ENCODE results near the gene SCYL3.

Gene SCYL3

GRCh38 chr1:169900571-169900970 is 6.9 kb upstream of the SCYL3 start:
- DNase-seq (ENCODE audit: low read depth) = no peak

DNA sequence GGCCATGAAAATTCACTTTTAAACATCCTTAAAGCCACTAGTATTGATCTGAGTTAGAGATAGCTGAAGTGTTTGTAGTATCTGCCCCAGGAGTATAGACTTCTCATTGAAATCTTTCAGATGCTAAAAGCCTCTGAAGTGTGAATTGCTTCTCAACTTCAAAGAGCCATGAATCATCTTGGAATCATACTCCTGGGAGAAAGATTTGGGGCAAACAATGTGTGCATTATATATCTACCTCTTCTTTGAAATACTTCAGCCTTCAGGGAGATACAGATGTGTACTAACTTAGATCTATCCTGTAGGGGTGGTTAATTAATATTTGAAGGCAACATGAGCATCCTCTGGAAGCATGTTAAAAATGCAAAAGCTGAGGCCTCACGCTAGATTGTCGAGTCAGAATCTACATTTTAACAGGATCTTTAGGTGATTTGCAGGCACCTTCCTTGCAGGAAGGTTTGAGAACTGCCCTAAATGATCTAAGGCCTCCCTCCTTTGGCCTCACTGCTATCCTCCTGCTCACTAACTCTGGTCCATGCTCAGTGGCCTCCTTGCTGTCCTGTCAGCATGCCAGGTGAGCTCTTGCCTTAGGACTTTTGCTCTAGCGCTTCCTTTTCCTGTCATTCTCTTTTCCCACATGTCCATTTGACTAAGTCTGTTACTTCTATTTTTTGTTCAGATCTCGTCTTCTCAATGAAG is 6.0 kb upstream of the SCYL3 start:
- DNase-seq (ENCODE audit: low read depth) = no peak

DNA sequence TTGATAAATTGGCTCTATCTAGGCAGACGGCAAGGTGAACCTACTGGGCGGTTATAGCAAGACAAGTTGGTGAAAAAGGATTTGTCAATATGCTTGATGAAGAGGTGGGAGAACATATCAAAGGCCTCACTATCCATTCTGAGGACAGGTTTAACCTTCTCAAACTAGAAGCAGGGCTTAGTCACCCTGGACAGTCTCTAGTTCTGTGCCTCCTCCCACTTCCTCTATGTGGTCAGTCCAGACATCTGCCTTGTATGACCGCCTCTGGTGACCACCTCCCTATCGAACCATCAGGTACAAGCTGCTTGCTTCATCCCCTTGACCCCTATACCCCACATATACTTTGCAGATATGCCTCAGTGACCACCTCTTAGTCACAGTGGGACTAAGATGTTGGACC is 2.3 kb upstream of the SCYL3 start:
- no peak for DNase-seq (ENCODE audit: low read depth)

DNA sequence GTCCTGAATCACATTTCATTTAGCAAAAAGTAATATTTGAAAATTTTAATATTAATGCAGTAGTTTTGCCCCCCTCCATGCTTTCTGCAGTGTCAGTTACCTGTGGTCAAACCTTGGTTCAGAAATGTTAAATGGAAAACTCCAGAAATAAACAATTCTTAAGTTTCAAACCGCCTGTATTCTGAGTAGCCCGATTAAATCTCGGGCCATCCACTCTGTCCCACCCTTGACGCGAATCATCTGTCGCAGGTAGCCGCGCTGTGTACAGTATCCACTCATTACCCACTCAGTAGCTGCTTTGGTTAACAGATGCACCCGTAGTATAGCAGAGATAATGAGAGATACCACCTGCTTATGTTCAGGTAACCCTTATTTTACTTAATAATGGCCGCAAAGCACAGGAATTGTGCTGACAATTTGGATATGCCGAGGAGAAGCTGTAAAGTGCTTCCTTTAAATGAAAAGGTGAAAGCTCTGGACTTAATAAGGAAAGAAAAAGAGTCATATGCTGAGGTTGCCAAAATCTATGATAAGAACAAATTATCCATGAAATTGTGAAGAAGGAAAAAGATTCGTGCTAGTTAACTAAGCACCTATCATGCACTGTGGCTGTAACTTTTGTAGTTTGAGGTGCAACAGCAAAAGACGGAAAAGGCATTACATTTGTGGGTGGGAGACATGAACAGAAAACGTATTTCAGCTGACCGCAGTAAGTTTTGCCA is 889 bp upstream of the SCYL3 start:
- no peak for DNase-seq (ENCODE audit: low read depth)

GRCh38 chr1:169892927-169893644 is 610 bp downstream of the SCYL3 start:
- DNase-seq (ENCODE audit: low read depth) = no peak

GRCh38 chr1:169892176-169892926 is 1.3 kb downstream of the SCYL3 start:
- DNase-seq (ENCODE audit: low read depth) = no peak

- no peak for DNase-seq (ENCODE audit: low read depth)
These were observed 2.2 kb downstream of the SCYL3 start for GRCh38 chr1:169891539-169891885.

GRCh38 chr1:169890761-169891538 is 2.7 kb downstream of the SCYL3 start:
- no peak for DNase-seq (ENCODE audit: low read depth)

DNA sequence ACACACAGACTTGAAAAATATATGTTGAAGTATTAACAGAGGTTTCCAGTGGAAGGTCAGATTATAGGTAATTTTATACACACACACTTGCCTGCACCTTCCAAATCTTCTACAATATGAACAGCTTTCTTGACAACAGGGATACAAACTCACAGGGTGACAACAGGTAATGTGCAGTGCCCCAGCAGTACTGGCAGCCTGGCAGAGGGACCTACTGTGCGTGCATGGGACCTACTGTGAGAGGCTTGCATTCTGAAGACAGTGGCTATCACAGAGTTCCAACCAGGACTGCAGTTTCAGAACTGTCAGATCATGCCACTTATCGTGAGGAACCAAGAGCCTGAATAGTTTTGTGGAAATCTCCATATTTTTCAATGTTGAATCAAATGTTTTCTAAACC is 3.8 kb downstream of the SCYL3 start:
- DNase-seq (ENCODE audit: low read depth) = no peak

GRCh38 chr1:169886931-169887330 is 6.8 kb downstream of the SCYL3 start:
- DNase-seq (ENCODE audit: low read depth) = no peak

DNA sequence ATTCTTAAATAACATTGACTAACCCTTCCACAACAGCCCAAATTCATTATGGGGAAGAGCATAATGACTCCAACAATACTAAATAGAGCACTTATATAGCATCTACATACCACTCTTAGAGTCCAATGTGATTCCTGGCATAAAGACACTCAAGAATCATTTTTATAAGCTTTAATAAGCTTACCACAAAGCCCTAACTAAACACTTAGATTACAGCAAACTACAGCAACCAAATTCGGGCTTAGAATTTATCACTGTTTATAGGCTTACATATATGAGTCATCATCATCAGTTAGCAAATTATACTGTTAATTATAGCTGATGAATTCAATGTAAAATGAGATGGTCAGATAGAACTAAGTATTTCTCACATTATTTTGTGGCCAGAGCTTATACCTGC is 7.3 kb downstream of the SCYL3 start:
- DNase-seq (ENCODE audit: low read depth) = no peak

DNA sequence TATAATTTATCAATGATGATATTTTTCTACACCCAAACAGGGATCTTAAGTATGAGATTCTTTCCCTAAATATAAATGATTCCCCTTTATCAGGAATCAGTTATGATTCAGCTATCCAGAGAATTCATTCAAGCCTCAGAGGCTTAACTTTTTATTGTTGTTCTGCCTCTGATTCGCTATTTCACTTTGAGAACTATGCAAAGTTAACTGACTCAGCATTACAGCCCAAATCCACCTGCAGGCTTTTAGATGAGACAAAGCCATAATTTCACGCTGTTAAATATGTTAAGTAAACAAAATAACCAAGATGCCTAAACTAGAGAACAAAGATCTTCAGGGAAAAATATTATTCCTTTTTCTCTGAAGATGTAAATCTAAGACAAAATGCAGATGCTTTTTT is 8.5 kb downstream of the SCYL3 start:
- no peak for DNase-seq (ENCODE audit: low read depth)

- DNase-seq (ENCODE audit: low read depth) = no peak
These were observed 9.1 kb downstream of the SCYL3 start for GRCh38 chr1:169884634-169885033.

GRCh38 chr1:169882039-169882511 is 11.6 kb downstream of the SCYL3 start:
- DNase-seq (ENCODE audit: low read depth) = no peak

DNA sequence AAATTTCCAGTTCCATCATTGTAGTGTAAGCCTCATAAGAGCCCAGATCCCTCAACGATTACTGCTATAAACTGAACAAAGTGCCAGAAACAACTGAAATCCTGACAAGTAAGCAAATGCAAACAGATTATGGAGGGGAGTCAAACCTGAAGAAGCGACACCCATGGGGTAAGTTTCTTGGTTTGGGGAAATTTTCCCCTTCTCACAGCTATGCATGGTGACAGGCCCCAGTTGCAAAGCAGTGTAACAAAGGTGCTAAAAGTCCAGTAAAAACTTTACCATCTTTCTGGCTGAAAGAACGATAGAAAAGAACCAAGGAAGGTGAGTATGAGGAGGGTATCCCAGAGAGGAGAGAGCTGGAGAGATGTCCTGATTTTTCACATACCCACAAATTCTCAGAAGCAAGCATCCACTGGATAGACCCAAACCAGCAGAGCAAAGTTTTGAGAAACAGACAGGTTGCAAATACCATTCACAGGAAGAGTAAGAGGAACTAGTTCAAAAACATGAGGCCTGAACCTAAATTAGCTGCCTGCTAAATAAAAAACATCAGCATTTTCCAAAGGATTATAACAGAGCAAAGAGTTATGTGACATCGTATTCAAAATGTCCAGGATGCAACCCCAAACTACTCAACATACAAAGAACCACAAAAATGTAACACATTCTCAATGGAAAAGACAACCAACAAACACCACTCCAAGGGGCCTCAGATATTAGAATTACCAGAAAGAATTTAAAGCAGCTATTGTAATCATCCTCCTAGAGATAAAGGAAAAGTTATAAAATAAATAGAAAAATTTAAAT is 14.5 kb downstream of the SCYL3 start:
- DNase-seq (ENCODE audit: low read depth) = no peak

DNA sequence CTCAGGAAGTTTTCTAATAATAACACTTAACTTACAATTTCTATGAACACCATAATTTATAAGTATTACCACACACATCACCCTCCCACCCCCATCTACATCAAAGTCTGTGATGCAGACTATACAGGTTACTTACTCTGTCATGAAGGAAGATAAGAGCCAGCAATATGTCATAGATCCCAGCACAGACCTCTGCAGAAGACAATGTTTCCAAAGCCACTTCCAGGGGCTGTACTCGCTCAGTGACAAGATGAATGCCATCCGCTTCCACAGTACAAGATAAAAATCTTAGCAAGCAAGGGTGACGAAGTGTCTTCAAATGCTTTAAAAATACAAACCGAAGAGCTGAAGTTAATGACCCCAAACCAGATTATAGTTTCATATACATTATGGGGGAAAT is 15.2 kb downstream of the SCYL3 start:
- no peak for DNase-seq (ENCODE audit: low read depth)

DNA sequence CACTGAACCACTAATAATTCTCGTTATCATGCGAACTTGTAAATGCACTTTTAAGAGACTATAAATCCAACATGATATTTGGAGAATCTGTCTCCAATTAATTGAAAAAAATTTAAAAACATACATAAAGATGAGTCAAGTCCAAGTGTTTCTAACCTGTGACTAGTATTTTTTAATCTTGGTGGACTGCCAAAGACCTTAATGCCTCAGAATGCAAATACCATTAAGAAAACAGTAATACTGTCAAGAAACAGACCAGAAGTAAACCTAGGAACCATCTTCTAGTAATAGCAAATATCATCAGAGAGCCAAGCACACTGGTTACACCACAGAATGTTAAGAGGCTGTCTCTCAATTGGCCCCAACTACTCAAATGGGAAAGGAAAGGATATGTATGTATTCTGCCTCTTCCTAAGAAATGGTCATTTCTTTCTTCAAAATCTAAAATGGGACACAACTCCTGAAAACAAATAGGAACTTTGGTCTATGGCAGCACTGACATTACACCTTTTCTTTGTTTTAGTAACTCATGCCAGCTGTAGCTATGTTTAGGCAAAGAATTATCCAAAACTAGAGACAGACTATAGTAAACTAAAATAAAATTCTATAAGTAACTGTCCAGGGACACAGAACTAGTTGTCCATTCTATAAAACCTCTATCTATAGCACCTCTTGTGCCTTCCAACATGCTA is 15.8 kb downstream of the SCYL3 start:
- no peak for DNase-seq (ENCODE audit: low read depth)

DNA sequence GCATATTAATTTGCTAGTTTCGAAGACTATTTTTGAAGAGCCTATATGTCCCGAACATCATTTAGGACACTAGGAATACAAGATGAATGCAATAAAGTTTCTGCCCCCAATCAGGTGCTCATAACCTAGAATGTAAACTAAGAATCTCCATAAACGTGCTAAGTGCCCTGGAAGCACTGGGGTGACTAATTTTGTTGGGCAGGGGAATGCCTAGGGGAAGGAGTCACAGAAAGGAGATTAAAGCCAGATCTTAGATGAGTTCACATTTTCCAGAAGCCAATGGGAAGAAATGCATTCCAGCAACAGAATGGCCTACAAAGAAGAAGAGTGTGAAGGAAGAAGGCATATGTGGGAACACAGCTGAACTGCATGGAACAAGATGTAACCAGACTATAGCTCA is 19.5 kb downstream of the SCYL3 start:
- DNase-seq (ENCODE audit: low read depth) = no peak

DNA sequence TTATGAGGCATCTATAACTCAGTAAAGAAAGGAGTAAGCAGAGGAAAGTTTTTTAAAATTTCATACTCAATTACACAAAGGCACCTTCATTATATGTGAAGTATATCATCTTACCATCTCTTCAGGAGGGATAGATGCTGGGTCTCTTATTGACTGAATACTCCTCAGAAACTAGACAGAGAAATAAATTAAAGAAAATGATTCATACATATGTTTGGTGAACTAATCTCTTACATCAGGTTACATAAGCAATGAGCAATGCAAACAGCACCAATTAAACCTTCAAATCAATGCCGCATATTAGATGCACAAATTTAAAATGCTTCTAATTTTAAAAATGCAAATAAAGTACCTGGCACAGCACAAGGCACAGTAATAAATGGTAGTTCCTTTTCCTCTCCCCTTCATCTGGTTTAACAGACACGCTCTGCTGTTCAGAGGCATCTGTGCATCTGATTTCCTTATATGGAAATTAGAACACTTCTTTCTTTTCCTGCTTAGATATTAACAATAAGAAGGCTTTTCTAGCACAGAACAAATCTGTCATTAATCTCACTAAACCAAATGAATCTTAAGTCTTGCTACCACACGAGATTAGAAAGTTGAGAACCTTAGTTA is 20.0 kb downstream of the SCYL3 start:
- no peak for DNase-seq (ENCODE audit: low read depth)

GRCh38 chr1:169872906-169873305 is 20.8 kb downstream of the SCYL3 start:
- DNase-seq (ENCODE audit: low read depth) = no peak

All from activated T-helper 1 cell treated with Interleukin-2 at 50 U/mL for 16 hours (primary cell).